ENCODE data around the gene PMS2. TPM values are rescaled to one million over a fixed set of nuclear protein-coding genes. Genes with fewer than 3 reads are reported as not detected.
"Not testable (repeated sequence)": the region's sequence is repeated elsewhere in the genome, so short reads cannot be mapped to it uniquely, and the experiment has no call there.

PMS2 gene
- total RNA-seq, 1 donor from 2014 or later: 35.8 TPM

DNA sequence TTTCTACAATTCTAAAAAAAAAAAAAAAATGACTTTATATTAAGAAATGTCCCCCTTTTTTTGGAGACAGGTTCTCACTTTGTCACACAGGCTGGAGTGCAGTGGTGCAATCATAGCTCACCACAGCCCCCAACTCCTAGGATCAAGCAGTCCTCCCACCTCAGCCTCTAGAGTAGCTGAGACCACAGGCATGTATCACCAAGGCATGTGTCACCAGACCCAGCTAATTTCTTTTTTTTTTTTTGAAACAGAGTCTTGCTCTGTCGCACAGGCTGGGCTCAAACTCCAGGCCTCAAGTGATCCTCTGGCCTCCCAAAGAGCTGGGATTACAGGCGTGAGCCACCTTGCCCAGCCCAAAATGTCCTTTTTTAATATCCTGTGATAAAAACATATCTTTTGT lies 84.7 kb downstream of the PMS2 start:
- not testable (repeated sequence) for H3K4me3 Mint-ChIP-seq; H3K4me2 ChIP-seq; H3K9ac ChIP-seq; H3K27ac ChIP-seq; H3K27ac Mint-ChIP-seq; H3K79me2 ChIP-seq (ENCODE audit: low read depth); H3K4me3 ChIP-seq; H3K36me3 Mint-ChIP-seq; H3K27me3 Mint-ChIP-seq (ENCODE audit: insufficient read depth, low read depth); H3K27me3 ChIP-seq; H3K9me3 ChIP-seq (ENCODE audit: low read depth); H3K4me1 Mint-ChIP-seq; H3K36me3 ChIP-seq; H3F3A ChIP-seq (ENCODE audit: low read depth); H3K4me1 ChIP-seq; H4K20me1 ChIP-seq (ENCODE audit: low read depth); H2AFZ ChIP-seq (replicated peaks); DNase-seq (ENCODE audit: low spot score); H3K9me3 Mint-ChIP-seq

Small RNA genes lying within 50 kb of the gene (small RNA-seq; reads per million reads assigned to genes)
- not detected for gene RF00019
- not detected for gene RNU6-218P
- gene SNORA80D: 1.6 reads per million, percentile 86 among the genes with 10 or more reads in this experiment

Other genes starting within 250 kb of the PMS2 start
- 32.6 and 32.9 TPM in 2 replicates for gene RNF216, start 227.4 kb downstream of the PMS2 start, total RNA-seq (ENCODE audit: low replicate concordance)
- not detected in 2 replicates for gene OCM, start 128.3 kb downstream of the PMS2 start, total RNA-seq (ENCODE audit: low replicate concordance)
- 85.5 and 136 TPM in 2 replicates for gene CCZ1, start 110.3 kb downstream of the PMS2 start, total RNA-seq (ENCODE audit: low replicate concordance)
- 0.11 and 0.56 TPM in 2 replicates for gene RSPH10B, start 38.4 kb downstream of the PMS2 start, total RNA-seq (ENCODE audit: low replicate concordance)
- 38.4 and 52.1 TPM in 2 replicates for gene AIMP2, start 223 bp upstream of the PMS2 start, total RNA-seq (ENCODE audit: low replicate concordance)
- 0.46 TPM in 1 of 2 replicates, not detected in the other for gene ANKRD61, start 22.3 kb upstream of the PMS2 start, total RNA-seq (ENCODE audit: low replicate concordance)
- gene EIF2AK1, start 50.1 kb upstream of the PMS2 start, total RNA-seq (ENCODE audit: low replicate concordance): 70.1 and 130 TPM in 2 replicates
- 15.9 and 19.2 TPM in 2 replicates for gene USP42, start 95.9 kb upstream of the PMS2 start, total RNA-seq (ENCODE audit: low replicate concordance)